ENCODE data around the gene CPLX4. TPM values are rescaled to one million over a fixed set of nuclear protein-coding genes. Genes with fewer than 3 reads are reported as not detected.

Gene CPLX4
- total RNA-seq, 1 donor from 2014 or later = not detected

- no peak overlapping the region for H3K4me3 Mint-ChIP-seq (ENCODE audit: low read depth)
- no peak overlapping the region for H3K27ac Mint-ChIP-seq
- peaks cover 28% of the 10 kb centered on the region for H3K36me3 Mint-ChIP-seq (ENCODE audit: insufficient read depth)
- no peak for TF ChIP-seq CTCF (IDR thresholded peaks at IDR 0.05; ENCODE audit: unreplicated experiment)
- no peaks in the 10 kb centered on the region for H3K27me3 Mint-ChIP-seq
- no peaks in the 10 kb centered on the region for H3K9me3 Mint-ChIP-seq (ENCODE audit: low read depth)
- H3K4me1 Mint-ChIP-seq (ENCODE audit: low read depth) = no peaks in the 10 kb centered on the region
- no peak for DNase-seq (ENCODE audit: low spot score, unreplicated experiment)
Observed at GRCh38 chr18:59328683-59329082, 10.2 kb upstream of the CPLX4 start.

GRCh38 chr18:59325965-59326364 is 7.5 kb upstream of the CPLX4 start:
- Mint-ChIP-seq H3K4me1 (ENCODE audit: low read depth) (no peaks in the 10 kb centered on the region), H3K27ac (peak overlapping the region; percentile 9), H3K4me3 (ENCODE audit: low read depth) (no peak overlapping the region), H3K36me3 (ENCODE audit: insufficient read depth) (peaks cover 20% of the 10 kb centered on the region), H3K9me3 (ENCODE audit: low read depth) (no peaks in the 10 kb centered on the region), H3K27me3 (no peaks in the 10 kb centered on the region)
- TF ChIP-seq CTCF (IDR thresholded peaks at IDR 0.05; ENCODE audit: unreplicated experiment) = no peak
- DNase-seq (ENCODE audit: low spot score, unreplicated experiment) = no peak

- H3K27ac Mint-ChIP-seq = no peak overlapping the region
- no peak for TF ChIP-seq CTCF (IDR thresholded peaks at IDR 0.05; ENCODE audit: unreplicated experiment)
- no peak overlapping the region for H3K4me3 Mint-ChIP-seq (ENCODE audit: low read depth)
- no peaks in the 10 kb centered on the region for H3K4me1 Mint-ChIP-seq (ENCODE audit: low read depth)
- no peak for DNase-seq (ENCODE audit: low spot score, unreplicated experiment)
- no peaks in the 10 kb centered on the region for H3K9me3 Mint-ChIP-seq (ENCODE audit: low read depth)
- H3K27me3 Mint-ChIP-seq = peaks cover 3% of the 10 kb centered on the region
- peaks cover 20% of the 10 kb centered on the region for H3K36me3 Mint-ChIP-seq (ENCODE audit: insufficient read depth)
Observed at GRCh38 chr18:59324623-59324971, 6.1 kb upstream of the CPLX4 start.

- DNase-seq (ENCODE audit: low spot score, unreplicated experiment) = no peak
- Mint-ChIP-seq H3K9me3 (ENCODE audit: low read depth) (no peaks in the 10 kb centered on the region), H3K4me3 (ENCODE audit: low read depth) (no peak overlapping the region), H3K27me3 (peaks cover 5% of the 10 kb centered on the region), H3K4me1 (ENCODE audit: low read depth) (no peaks in the 10 kb centered on the region), H3K36me3 (ENCODE audit: insufficient read depth) (peaks cover 20% of the 10 kb centered on the region), H3K27ac (no peak overlapping the region)
- no peak for TF ChIP-seq CTCF (IDR thresholded peaks at IDR 0.05; ENCODE audit: unreplicated experiment)
Observed at GRCh38 chr18:59323931-59324622, 5.6 kb upstream of the CPLX4 start.

GRCh38 chr18:59311631-59312030 is 6.8 kb downstream of the CPLX4 start:
- H3K4me1 Mint-ChIP-seq (ENCODE audit: low read depth) = peaks cover 5% of the 10 kb centered on the region
- no peak for TF ChIP-seq CTCF (IDR thresholded peaks at IDR 0.05; ENCODE audit: unreplicated experiment)
- H3K4me3 Mint-ChIP-seq (ENCODE audit: low read depth) = no peak overlapping the region
- H3K9me3 Mint-ChIP-seq (ENCODE audit: low read depth) = no peaks in the 10 kb centered on the region
- H3K36me3 Mint-ChIP-seq (ENCODE audit: insufficient read depth) = no peaks in the 10 kb centered on the region
- H3K27ac Mint-ChIP-seq = no peak overlapping the region
- H3K27me3 Mint-ChIP-seq = peaks cover 49% of the 10 kb centered on the region
- no peak for DNase-seq (ENCODE audit: low spot score, unreplicated experiment)

Data from progenitor cell of endocrine pancreas (in vitro differentiated cells).